ENCODE data around the gene MGAT3. TPM values are rescaled to one million over a fixed set of nuclear protein-coding genes. Genes with fewer than 3 reads are reported as not detected.

Gene MGAT3
- total RNA-seq, 2 experiments from 2014 or later, result 0.17 TPM; not detected in 1

DNA sequence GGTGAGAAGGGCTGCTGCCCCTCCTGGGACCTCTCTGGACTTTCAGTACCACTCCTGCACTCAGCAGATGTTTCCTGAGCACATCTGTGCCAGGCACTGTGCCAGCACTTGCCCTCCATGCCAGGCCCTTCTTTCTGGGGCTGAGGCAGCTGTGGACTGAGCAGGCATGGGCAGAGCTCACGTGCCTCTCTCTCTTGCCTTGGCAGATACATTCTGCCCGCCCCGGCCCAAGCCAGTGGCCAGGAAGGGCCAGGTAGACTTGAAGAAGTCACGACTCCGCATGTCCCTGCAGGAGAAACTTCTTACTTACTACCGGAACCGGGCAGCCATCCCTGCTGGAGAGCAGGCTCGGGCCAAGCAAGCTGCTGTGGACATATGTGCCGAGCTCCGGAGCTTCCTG is 55.2 kb downstream of the MGAT3 start:
- no peak overlapping the region for H3K27ac ChIP-seq (ENCODE audit: low read depth in 1 of 2, low read length in 2 of 2)
- ATAC-seq (ENCODE audit: poor library complexity), result no peak
- Mint-ChIP-seq H3K27me3 (no peaks in the 10 kb centered on the region), H3K9me3 (no peaks in the 10 kb centered on the region), H3K4me1 (ENCODE audit: low read depth) (peaks cover 21% of the 10 kb centered on the region), H3K27ac (no peak overlapping the region), H3K4me3 (no peak overlapping the region), H3K36me3 (ENCODE audit: low read depth) (peaks cover 88% of the 10 kb centered on the region)
- intact Hi-C loops (cut with DNase I, micrococcal nuclease), result no loop called here
- no peak overlapping the region for H3K4me3 ChIP-seq (ENCODE audit: low read length)
- TF ChIP-seq, protein P1, sequence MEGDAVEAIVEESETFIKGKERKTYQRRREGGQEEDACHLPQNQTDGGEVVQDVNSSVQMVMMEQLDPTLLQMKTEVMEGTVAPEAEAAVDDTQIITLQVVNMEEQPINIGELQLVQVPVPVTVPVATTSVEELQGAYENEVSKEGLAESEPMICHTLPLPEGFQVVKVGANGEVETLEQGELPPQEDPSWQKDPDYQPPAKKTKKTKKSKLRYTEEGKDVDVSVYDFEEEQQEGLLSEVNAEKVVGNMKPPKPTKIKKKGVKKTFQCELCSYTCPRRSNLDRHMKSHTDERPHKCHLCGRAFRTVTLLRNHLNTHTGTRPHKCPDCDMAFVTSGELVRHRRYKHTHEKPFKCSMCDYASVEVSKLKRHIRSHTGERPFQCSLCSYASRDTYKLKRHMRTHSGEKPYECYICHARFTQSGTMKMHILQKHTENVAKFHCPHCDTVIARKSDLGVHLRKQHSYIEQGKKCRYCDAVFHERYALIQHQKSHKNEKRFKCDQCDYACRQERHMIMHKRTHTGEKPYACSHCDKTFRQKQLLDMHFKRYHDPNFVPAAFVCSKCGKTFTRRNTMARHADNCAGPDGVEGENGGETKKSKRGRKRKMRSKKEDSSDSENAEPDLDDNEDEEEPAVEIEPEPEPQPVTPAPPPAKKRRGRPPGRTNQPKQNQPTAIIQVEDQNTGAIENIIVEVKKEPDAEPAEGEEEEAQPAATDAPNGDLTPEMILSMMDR (IDR thresholded peaks at IDR 0.05), result no peak
- no peaks in the 10 kb centered on the region for H3K27me3 ChIP-seq (ENCODE audit: control insufficient read depth in 1 of 2, insufficient read depth in 2 of 2, low read length in 2 of 2)
- no peaks in the 10 kb centered on the region for H3K4me1 ChIP-seq (ENCODE audit: insufficient read depth, low read length)
- H3K36me3 ChIP-seq (ENCODE audit: insufficient read depth, low read length), result peaks cover 93% of the 10 kb centered on the region
- CTCF ChIA-PET, result no interaction called here
- H3K9me3 ChIP-seq (ENCODE audit: control insufficient read depth in 1 of 2, insufficient read depth in 1 of 2, low read length in 2 of 2), result no peaks in the 10 kb centered on the region
- DNase-seq, result no peak
- POLR2A ChIA-PET, result no interaction called here

GRCh38 chr22:39513791-39514190 is 57.0 kb downstream of the MGAT3 start:
- POLR2A ChIA-PET, result interaction anchor here (1.7 kb wide), 1 partner anchor 15 kb away, joined by 5 read pairs; no protein-coding TSS in a partner anchor
- Histone ChIP-seq H3K4me3 (ENCODE audit: low read length) (no peak overlapping the region), H3K4me1 (ENCODE audit: insufficient read depth, low read length) (peaks cover under 1% of the 10 kb centered on the region), H3K36me3 (ENCODE audit: insufficient read depth, low read length) (peaks cover 80% of the 10 kb centered on the region), H3K9me3 (ENCODE audit: control insufficient read depth in 1 of 2, insufficient read depth in 1 of 2, low read length in 2 of 2) (no peaks in the 10 kb centered on the region), H3K27ac (ENCODE audit: low read depth in 1 of 2, low read length in 2 of 2) (no peak overlapping the region), H3K27me3 (ENCODE audit: control insufficient read depth in 1 of 2, insufficient read depth in 2 of 2, low read length in 2 of 2) (no peaks in the 10 kb centered on the region)
- TF ChIP-seq, protein P1 (IDR thresholded peaks at IDR 0.05), result no peak
- no peaks in the 10 kb centered on the region for H3K9me3 Mint-ChIP-seq
- H3K4me1 Mint-ChIP-seq (ENCODE audit: low read depth), result peaks cover 13% of the 10 kb centered on the region
- peaks cover 76% of the 10 kb centered on the region for H3K36me3 Mint-ChIP-seq (ENCODE audit: low read depth)
- intact Hi-C loops (cut with DNase I, micrococcal nuclease), result loop anchor here (1.0 to 2.0 kb wide), 2 partner anchors 15 to 170 kb away; no protein-coding TSS in a partner anchor
- peak in 1 of 14 experiments; percentile 20 for DNase-seq
- no peak overlapping the region for H3K4me3 Mint-ChIP-seq
- H3K27me3 Mint-ChIP-seq, result no peaks in the 10 kb centered on the region
- no peak overlapping the region for H3K27ac Mint-ChIP-seq
- CTCF ChIA-PET, result interaction anchor here (1.0 to 8.4 kb wide), 5 partner anchors 17 to 114 kb away, joined by 3 to 69 read pairs (median 4); partner anchors contain the start of genes RPS19BP1 and TAB1
- ATAC-seq (ENCODE audit: poor library complexity), result no peak

- Histone ChIP-seq H3K4me3 (ENCODE audit: low read length) (no peak overlapping the region), H3K27me3 (ENCODE audit: control insufficient read depth in 1 of 2, insufficient read depth in 2 of 2, low read length in 2 of 2) (no peaks in the 10 kb centered on the region), H3K27ac (ENCODE audit: low read depth in 1 of 2, low read length in 2 of 2) (no peak overlapping the region), H3K9me3 (ENCODE audit: control insufficient read depth in 1 of 2, insufficient read depth in 1 of 2, low read length in 2 of 2) (no peaks in the 10 kb centered on the region), H3K4me1 (ENCODE audit: insufficient read depth, low read length) (peaks cover 8% of the 10 kb centered on the region), H3K36me3 (ENCODE audit: insufficient read depth, low read length) (peaks cover 75% of the 10 kb centered on the region)
- TF ChIP-seq, protein P1 (IDR thresholded peaks at IDR 0.05), result peak; percentile 69
- ATAC-seq (ENCODE audit: poor library complexity), result peak; percentile 58
- no peak overlapping the region for H3K4me3 Mint-ChIP-seq
- CTCF ChIA-PET, result interaction anchor here (0.6 to 8.4 kb wide), 9 partner anchors 8 to 171 kb away, joined by 3 to 69 read pairs (median 4); partner anchors contain the start of genes RPS19BP1 and TAB1
- peak in 11 of 14 experiments; percentile 42 to 68 (median 51) for DNase-seq
- H3K27me3 Mint-ChIP-seq, result no peaks in the 10 kb centered on the region
- H3K9me3 Mint-ChIP-seq, result no peaks in the 10 kb centered on the region
- POLR2A ChIA-PET, result interaction anchor here (0.9 to 1.7 kb wide), 3 partner anchors 10 to 15 kb away, joined by 3 to 5 read pairs (median 3); no protein-coding TSS in a partner anchor
- H3K4me1 Mint-ChIP-seq (ENCODE audit: low read depth), result peaks cover 16% of the 10 kb centered on the region
- intact Hi-C loops (cut with DNase I, micrococcal nuclease), result loop anchor here (1.0 to 2.0 kb wide), 2 partner anchors 14 to 171 kb away; no protein-coding TSS in a partner anchor
- H3K27ac Mint-ChIP-seq, result peak overlapping the region; percentile 4
- H3K36me3 Mint-ChIP-seq (ENCODE audit: low read depth), result peaks cover 76% of the 10 kb centered on the region
Observed at GRCh38 chr22:39514373-39514973, 57.7 kb downstream of the MGAT3 start.
